ENCODE measurements around the gene STAG1. TPM values are rescaled to one million over a fixed set of nuclear protein-coding genes. Genes with fewer than 3 reads are reported as not detected.
"Not testable (repeated sequence)": the region's sequence is repeated elsewhere in the genome, so short reads cannot be mapped to it uniquely, and the experiment has no call there.

Gene STAG1
- total RNA-seq, 1 donor = 58.6 TPM

DNA sequence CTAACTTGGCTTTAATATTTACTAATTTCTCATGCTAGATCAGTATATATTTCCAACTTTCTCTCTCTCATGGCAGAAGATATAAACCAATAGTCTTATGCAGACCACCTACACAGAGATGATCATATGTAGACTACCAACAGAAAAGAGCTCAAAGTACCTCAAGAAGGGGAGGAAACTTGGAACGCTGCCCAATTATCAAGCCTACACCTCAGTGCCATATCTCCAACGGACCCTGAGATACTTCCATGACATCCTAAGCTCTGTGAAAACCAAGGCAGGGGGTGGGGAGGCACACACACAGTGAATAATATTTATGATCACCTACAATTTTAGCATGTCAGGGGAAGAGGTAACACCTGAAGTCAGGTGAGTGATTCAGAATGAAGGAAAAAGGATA is 100.6 kb downstream of the STAG1 start:
- Histone ChIP-seq H4K20me1 (ENCODE audit: insufficient read depth, low read length) (no peaks in the 10 kb centered on the region), H3K36me3 (ENCODE audit: insufficient read depth, low read length) (no peaks in the 10 kb centered on the region), H3K4me1 (ENCODE audit: insufficient read depth, low read length) (no peaks in the 10 kb centered on the region), H3K27me3 (ENCODE audit: insufficient read depth, low read length) (no peaks in the 10 kb centered on the region), H3K27ac (ENCODE audit: low read depth, low read length) (no peak overlapping the region), H3K79me2 (ENCODE audit: insufficient read depth, low read length) (peaks cover 83% of the 10 kb centered on the region), H3K4me3 (ENCODE audit: insufficient read depth, low read length) (no peak overlapping the region), H3K9me3 (ENCODE audit: low read depth, low read length) (peaks cover 5% of the 10 kb centered on the region), H2AFZ (ENCODE audit: low read length) (no peak overlapping the region), H3K4me2 (ENCODE audit: insufficient read depth, low read length) (no peak overlapping the region)
- DNase-seq (ENCODE audit: insufficient read length, low spot score, missing footprints) = no peak
- TF ChIP-seq, protein P1, sequence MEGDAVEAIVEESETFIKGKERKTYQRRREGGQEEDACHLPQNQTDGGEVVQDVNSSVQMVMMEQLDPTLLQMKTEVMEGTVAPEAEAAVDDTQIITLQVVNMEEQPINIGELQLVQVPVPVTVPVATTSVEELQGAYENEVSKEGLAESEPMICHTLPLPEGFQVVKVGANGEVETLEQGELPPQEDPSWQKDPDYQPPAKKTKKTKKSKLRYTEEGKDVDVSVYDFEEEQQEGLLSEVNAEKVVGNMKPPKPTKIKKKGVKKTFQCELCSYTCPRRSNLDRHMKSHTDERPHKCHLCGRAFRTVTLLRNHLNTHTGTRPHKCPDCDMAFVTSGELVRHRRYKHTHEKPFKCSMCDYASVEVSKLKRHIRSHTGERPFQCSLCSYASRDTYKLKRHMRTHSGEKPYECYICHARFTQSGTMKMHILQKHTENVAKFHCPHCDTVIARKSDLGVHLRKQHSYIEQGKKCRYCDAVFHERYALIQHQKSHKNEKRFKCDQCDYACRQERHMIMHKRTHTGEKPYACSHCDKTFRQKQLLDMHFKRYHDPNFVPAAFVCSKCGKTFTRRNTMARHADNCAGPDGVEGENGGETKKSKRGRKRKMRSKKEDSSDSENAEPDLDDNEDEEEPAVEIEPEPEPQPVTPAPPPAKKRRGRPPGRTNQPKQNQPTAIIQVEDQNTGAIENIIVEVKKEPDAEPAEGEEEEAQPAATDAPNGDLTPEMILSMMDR (IDR thresholded peaks at IDR 0.05; ENCODE audit: extremely low read depth, low read depth, low read length) = no peak

DNA sequence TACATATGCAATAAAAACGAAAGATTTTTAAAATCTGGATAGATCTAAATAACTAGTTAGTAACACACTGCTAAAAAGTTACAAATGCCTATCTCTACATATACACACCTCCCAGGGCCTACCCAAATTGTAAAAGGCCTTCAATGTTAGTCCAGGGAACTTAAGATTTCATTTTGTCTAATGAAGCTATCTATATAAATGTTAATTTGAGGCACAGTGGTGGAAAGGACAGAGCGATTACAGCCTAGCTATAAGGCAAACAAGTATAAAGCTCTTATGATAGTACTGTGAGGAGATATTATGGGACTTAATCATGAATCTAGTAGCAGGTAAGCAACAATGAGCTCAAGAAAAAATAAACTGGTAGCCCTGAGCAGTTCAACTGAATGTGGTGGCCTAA is 101.7 kb downstream of the STAG1 start:
- H3K27ac ChIP-seq (ENCODE audit: low read depth, low read length) = no peak overlapping the region
- TF ChIP-seq, protein P1 (IDR thresholded peaks at IDR 0.05; ENCODE audit: extremely low read depth, low read depth, low read length) = no peak
- H3K27me3 ChIP-seq (ENCODE audit: insufficient read depth, low read length) = no peaks in the 10 kb centered on the region
- H3K36me3 ChIP-seq (ENCODE audit: insufficient read depth, low read length) = no peaks in the 10 kb centered on the region
- H3K9me3 ChIP-seq (ENCODE audit: low read depth, low read length) = peaks cover 5% of the 10 kb centered on the region
- no peak overlapping the region for H3K4me3 ChIP-seq (ENCODE audit: insufficient read depth, low read length)
- no peaks in the 10 kb centered on the region for H3K4me1 ChIP-seq (ENCODE audit: insufficient read depth, low read length)
- H3K4me2 ChIP-seq (ENCODE audit: insufficient read depth, low read length) = no peak overlapping the region
- H3K79me2 ChIP-seq (ENCODE audit: insufficient read depth, low read length) = peaks cover 82% of the 10 kb centered on the region
- H2AFZ ChIP-seq (ENCODE audit: low read length) = no peak overlapping the region
- no peak for DNase-seq (ENCODE audit: insufficient read length, low spot score, missing footprints)
- peaks cover 4% of the 10 kb centered on the region for H4K20me1 ChIP-seq (ENCODE audit: insufficient read depth, low read length)

- H3K36me3 ChIP-seq (ENCODE audit: insufficient read depth, low read length) = no peaks in the 10 kb centered on the region
- no peaks in the 10 kb centered on the region for H3K4me1 ChIP-seq (ENCODE audit: insufficient read depth, low read length)
- no peak overlapping the region for H3K27ac ChIP-seq (ENCODE audit: low read depth, low read length)
- no peak overlapping the region for H2AFZ ChIP-seq (ENCODE audit: low read length)
- H3K4me2 ChIP-seq (ENCODE audit: insufficient read depth, low read length) = no peak overlapping the region
- no peak overlapping the region for H3K4me3 ChIP-seq (ENCODE audit: insufficient read depth, low read length)
- peaks cover 80% of the 10 kb centered on the region for H3K79me2 ChIP-seq (ENCODE audit: insufficient read depth, low read length)
- DNase-seq (ENCODE audit: insufficient read length, low spot score, missing footprints) = no peak
- peaks cover 11% of the 10 kb centered on the region for H4K20me1 ChIP-seq (ENCODE audit: insufficient read depth, low read length)
- TF ChIP-seq, protein P1 (IDR thresholded peaks at IDR 0.05; ENCODE audit: extremely low read depth, low read depth, low read length) = no peak
- H3K27me3 ChIP-seq (ENCODE audit: insufficient read depth, low read length) = no peaks in the 10 kb centered on the region
- H3K9me3 ChIP-seq (ENCODE audit: low read depth, low read length) = no peaks in the 10 kb centered on the region
Measured at GRCh38 chr3:136645915-136646314, 106.3 kb downstream of the STAG1 start.

DNA sequence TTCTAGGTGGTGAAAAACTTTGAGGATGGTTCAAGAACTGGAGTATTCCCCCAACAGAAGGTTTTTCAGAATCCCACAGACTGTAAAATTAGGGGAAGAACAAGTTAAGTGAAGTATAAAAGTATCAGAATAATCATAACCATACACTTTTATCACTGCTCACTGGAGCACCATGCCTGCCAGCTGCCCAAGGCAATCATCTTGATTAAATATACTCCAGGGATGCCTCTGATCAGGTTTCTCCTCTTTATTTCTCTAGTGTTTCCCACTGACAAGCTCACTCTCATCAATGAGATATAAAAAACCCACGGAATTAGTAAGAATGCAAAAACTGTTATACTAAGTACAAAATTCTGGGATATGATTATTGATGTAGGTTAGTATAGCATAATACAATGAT is 108.0 kb downstream of the STAG1 start:
- Histone ChIP-seq H3K36me3 (ENCODE audit: insufficient read depth, low read length) (no peaks in the 10 kb centered on the region), H3K27ac (ENCODE audit: low read depth, low read length) (no peak overlapping the region), H3K4me2 (ENCODE audit: insufficient read depth, low read length) (no peak overlapping the region), H2AFZ (ENCODE audit: low read length) (no peak overlapping the region), H4K20me1 (ENCODE audit: insufficient read depth, low read length) (peaks cover 11% of the 10 kb centered on the region), H3K4me3 (ENCODE audit: insufficient read depth, low read length) (no peak overlapping the region), H3K9me3 (ENCODE audit: low read depth, low read length) (no peaks in the 10 kb centered on the region), H3K4me1 (ENCODE audit: insufficient read depth, low read length) (no peaks in the 10 kb centered on the region), H3K27me3 (ENCODE audit: insufficient read depth, low read length) (no peaks in the 10 kb centered on the region), H3K79me2 (ENCODE audit: insufficient read depth, low read length) (peaks cover 77% of the 10 kb centered on the region)
- no peak for DNase-seq (ENCODE audit: insufficient read length, low spot score, missing footprints)
- TF ChIP-seq, protein P1 (IDR thresholded peaks at IDR 0.05; ENCODE audit: extremely low read depth, low read depth, low read length) = no peak

GRCh38 chr3:136643380-136643779 is 108.8 kb downstream of the STAG1 start:
- H4K20me1 ChIP-seq (ENCODE audit: insufficient read depth, low read length) = peaks cover 11% of the 10 kb centered on the region
- not testable (repeated sequence) for H3K27me3 ChIP-seq (ENCODE audit: insufficient read depth, low read length); H3K4me1 ChIP-seq (ENCODE audit: insufficient read depth, low read length); H3K9me3 ChIP-seq (ENCODE audit: low read depth, low read length); H3K36me3 ChIP-seq (ENCODE audit: insufficient read depth, low read length); H2AFZ ChIP-seq (ENCODE audit: low read length); H3K4me2 ChIP-seq (ENCODE audit: insufficient read depth, low read length); H3K27ac ChIP-seq (ENCODE audit: low read depth, low read length); H3K4me3 ChIP-seq (ENCODE audit: insufficient read depth, low read length); DNase-seq (ENCODE audit: insufficient read length, low spot score, missing footprints)
- peaks cover 76% of the 10 kb centered on the region for H3K79me2 ChIP-seq (ENCODE audit: insufficient read depth, low read length)
